Astrocyte (in vitro differentiated cells and primary cell): ENCODE measurements around the gene ZNF333.

Source experiments
- CTCF ChIP-seq: IDR thresholded peaks from 2 replicates; pipeline ENCODE4 v1.5.1; 2011; ENCODE audit warnings: low read depth, mild to moderate bottlenecking, inconsistent platforms, low read length, moderate library complexity; ENCODE audit not compliant: insufficient read depth
- EZH2 ChIP-seq: IDR thresholded peaks from 2 replicates; pipeline ENCODE4 v1.6.1; 2012; ENCODE audit warnings: mild to moderate bottlenecking, low read length, inconsistent platforms; ENCODE audit not compliant: insufficient read depth

GRCh38 chr19:14772467-14772866 lies 82.6 kb downstream of the ZNF333 start:
- TF ChIP-seq CTCF, result no peak
- TF ChIP-seq EZH2, result no peak
